Measurements from ENCODE around the gene TP53I13.
A peak's percentile ranks its signal among the peaks of the same experiment; 100 is the strongest.

Gene TP53I13

GRCh38 chr17:29597361-29598172 lies 29.1 kb downstream of the TP53I13 start:
- peaks cover 11% of the 10 kb centered on the region for H3K4me1 ChIP-seq (ENCODE audit: insufficient read depth, low read length, severe bottlenecking)
- H3K9ac ChIP-seq (ENCODE audit: low read length) = no peak overlapping the region
- H3F3A ChIP-seq (ENCODE audit: insufficient read depth, low read length) = no peaks in the 10 kb centered on the region
- H3K36me3 ChIP-seq (ENCODE audit: insufficient read depth, low read length) = no peaks in the 10 kb centered on the region
- H2AFZ ChIP-seq (ENCODE audit: low read length) = no peak overlapping the region
- H3K79me2 ChIP-seq (ENCODE audit: insufficient read depth, low read length) = no peaks in the 10 kb centered on the region
- no peak overlapping the region for H3K4me3 ChIP-seq (ENCODE audit: low read depth, low read length, poor library complexity, severe bottlenecking)
- H3K27me3 ChIP-seq (ENCODE audit: insufficient read depth, low read length) = peaks cover 3% of the 10 kb centered on the region; the same call in 1 of the 2 replicates
- TF ChIP-seq CTCF (IDR thresholded peaks at IDR 0.05; ENCODE audit: low read length) (no peak), EZH2 (IDR thresholded peaks at IDR 0.05; ENCODE audit: borderline replicate concordance, low read length) (no peak)
- no peaks in the 10 kb centered on the region for H3K9me3 ChIP-seq (ENCODE audit: low read length)
- no peaks in the 10 kb centered on the region for H3K9me2 ChIP-seq (ENCODE audit: low read depth, low read length)
- no peak overlapping the region for H3K4me2 ChIP-seq (ENCODE audit: low read length)
- H3K27ac ChIP-seq (ENCODE audit: low read depth, low read length, poor library complexity, severe bottlenecking) = no peak overlapping the region
- H4K20me1 ChIP-seq (ENCODE audit: insufficient read depth, low read length) = no peaks in the 10 kb centered on the region

- no peaks in the 10 kb centered on the region for H3K79me2 ChIP-seq (ENCODE audit: insufficient read depth, low read length)
- no peak for TF ChIP-seq EZH2 (IDR thresholded peaks at IDR 0.05; ENCODE audit: borderline replicate concordance, low read length)
- TF ChIP-seq CTCF (IDR thresholded peaks at IDR 0.05; ENCODE audit: low read length) = no peak
- H3K9me2 ChIP-seq (ENCODE audit: low read depth, low read length) = no peaks in the 10 kb centered on the region
- H3K9me3 ChIP-seq (ENCODE audit: low read length) = no peaks in the 10 kb centered on the region
- no peak overlapping the region for H3K4me2 ChIP-seq (ENCODE audit: low read length)
- peak overlapping the region; percentile 23 for H3K27ac ChIP-seq (ENCODE audit: low read depth, low read length, poor library complexity, severe bottlenecking)
- H3K4me3 ChIP-seq (ENCODE audit: low read depth, low read length, poor library complexity, severe bottlenecking) = no peak overlapping the region
- peaks cover 3% of the 10 kb centered on the region; the same call in 1 of the 2 replicates for H3K27me3 ChIP-seq (ENCODE audit: insufficient read depth, low read length)
- H3K36me3 ChIP-seq (ENCODE audit: insufficient read depth, low read length) = no peaks in the 10 kb centered on the region
- no peaks in the 10 kb centered on the region for H4K20me1 ChIP-seq (ENCODE audit: insufficient read depth, low read length)
- peaks cover 22% of the 10 kb centered on the region for H3K4me1 ChIP-seq (ENCODE audit: insufficient read depth, low read length, severe bottlenecking)
- H3F3A ChIP-seq (ENCODE audit: insufficient read depth, low read length) = no peaks in the 10 kb centered on the region
- H2AFZ ChIP-seq (ENCODE audit: low read length) = no peak overlapping the region
- H3K9ac ChIP-seq (ENCODE audit: low read length) = no peak overlapping the region
Measured at GRCh38 chr17:29603109-29603674, 34.7 kb downstream of the TP53I13 start.

- H3F3A ChIP-seq (ENCODE audit: insufficient read depth, low read length) = no peaks in the 10 kb centered on the region
- H3K9me2 ChIP-seq (ENCODE audit: low read depth, low read length) = no peaks in the 10 kb centered on the region
- TF ChIP-seq CTCF (IDR thresholded peaks at IDR 0.05; ENCODE audit: low read length) (no peak), EZH2 (IDR thresholded peaks at IDR 0.05; ENCODE audit: borderline replicate concordance, low read length) (no peak)
- peaks cover 31% of the 10 kb centered on the region for H3K4me1 ChIP-seq (ENCODE audit: insufficient read depth, low read length, severe bottlenecking)
- no peaks in the 10 kb centered on the region; the same call in 1 of the 2 replicates for H3K27me3 ChIP-seq (ENCODE audit: insufficient read depth, low read length)
- H3K79me2 ChIP-seq (ENCODE audit: insufficient read depth, low read length) = no peaks in the 10 kb centered on the region
- peak overlapping the region; percentile 42 for H3K4me2 ChIP-seq (ENCODE audit: low read length)
- no peak overlapping the region for H2AFZ ChIP-seq (ENCODE audit: low read length)
- no peak overlapping the region for H3K27ac ChIP-seq (ENCODE audit: low read depth, low read length, poor library complexity, severe bottlenecking)
- peak overlapping the region; percentile 22 for H3K4me3 ChIP-seq (ENCODE audit: low read depth, low read length, poor library complexity, severe bottlenecking)
- no peaks in the 10 kb centered on the region for H4K20me1 ChIP-seq (ENCODE audit: insufficient read depth, low read length)
- peak overlapping the region; percentile 14; the same call in 1 of the 2 replicates for H3K9ac ChIP-seq (ENCODE audit: low read length)
- no peaks in the 10 kb centered on the region for H3K9me3 ChIP-seq (ENCODE audit: low read length)
- no peaks in the 10 kb centered on the region for H3K36me3 ChIP-seq (ENCODE audit: insufficient read depth, low read length)
Measured at GRCh38 chr17:29607557-29608195, 39.2 kb downstream of the TP53I13 start.

Data from OCI-LY1 (cell line).